Brain microvascular endothelial cell (primary cell): ENCODE results near the gene CHPF.

ENCODE experiments used
- DNase-seq: peaks from one replicate; pipeline ENCODE4 v3.0.0-alpha.2; 2020
- H3K27ac ChIP-seq: fragments of 250-450 bp; sonication (Bioruptor Pico); 2 replicates; pipeline ENCODE4 v1.5.1; 2020; ENCODE audit warnings: mild to moderate bottlenecking, moderate library complexity
- H3K27me3 ChIP-seq: fragments of 250-450 bp; sonication (Bioruptor Pico); replicated peaks from 2 replicates; pipeline ENCODE4 v1.5.1; 2020; ENCODE audit warnings: mild to moderate bottlenecking
- H3K36me3 ChIP-seq: fragments of 250-450 bp; sonication (Bioruptor Pico); replicated peaks from 2 replicates; pipeline ENCODE4 v1.5.1; 2020; ENCODE audit warnings: mild to moderate bottlenecking
- H3K4me3 ChIP-seq: 2 replicates; pipeline ENCODE4 v1.5.1; 2011; ENCODE audit warnings: low read depth, mild to moderate bottlenecking, control low read depth, low read length, moderate library complexity
- CTCF ChIP-seq: IDR thresholded peaks from 2 replicates; pipeline ENCODE4 v1.5.1; 2011; ENCODE audit warnings: low read depth, mild to moderate bottlenecking, moderate library complexity, low read length, control low read depth, inconsistent platforms; ENCODE audit errors: missing control alignments
- in situ Hi-C: cut with HindIII; loops from 2 replicates; pipeline ENCODE4 v1.10.0; 2017; ENCODE audit warnings: low sequenced_read_pairs, low pct_ligation_motif_present

Gene CHPF

GRCh38 chr2:219578811-219579613 is 35.4 kb upstream of the CHPF start:
- TF ChIP-seq CTCF, result no peak
- Histone ChIP-seq H3K4me3 (no peak overlapping the region), H3K36me3 (no peaks in the 10 kb centered on the region), H3K27me3 (no peaks in the 10 kb centered on the region), H3K27ac (no peak overlapping the region)
- DNase-seq, result no peak
- in situ Hi-C loops, result no loop called here

GRCh38 chr2:219576505-219577388 is 33.1 kb upstream of the CHPF start:
- TF ChIP-seq CTCF, result no peak

DNA sequence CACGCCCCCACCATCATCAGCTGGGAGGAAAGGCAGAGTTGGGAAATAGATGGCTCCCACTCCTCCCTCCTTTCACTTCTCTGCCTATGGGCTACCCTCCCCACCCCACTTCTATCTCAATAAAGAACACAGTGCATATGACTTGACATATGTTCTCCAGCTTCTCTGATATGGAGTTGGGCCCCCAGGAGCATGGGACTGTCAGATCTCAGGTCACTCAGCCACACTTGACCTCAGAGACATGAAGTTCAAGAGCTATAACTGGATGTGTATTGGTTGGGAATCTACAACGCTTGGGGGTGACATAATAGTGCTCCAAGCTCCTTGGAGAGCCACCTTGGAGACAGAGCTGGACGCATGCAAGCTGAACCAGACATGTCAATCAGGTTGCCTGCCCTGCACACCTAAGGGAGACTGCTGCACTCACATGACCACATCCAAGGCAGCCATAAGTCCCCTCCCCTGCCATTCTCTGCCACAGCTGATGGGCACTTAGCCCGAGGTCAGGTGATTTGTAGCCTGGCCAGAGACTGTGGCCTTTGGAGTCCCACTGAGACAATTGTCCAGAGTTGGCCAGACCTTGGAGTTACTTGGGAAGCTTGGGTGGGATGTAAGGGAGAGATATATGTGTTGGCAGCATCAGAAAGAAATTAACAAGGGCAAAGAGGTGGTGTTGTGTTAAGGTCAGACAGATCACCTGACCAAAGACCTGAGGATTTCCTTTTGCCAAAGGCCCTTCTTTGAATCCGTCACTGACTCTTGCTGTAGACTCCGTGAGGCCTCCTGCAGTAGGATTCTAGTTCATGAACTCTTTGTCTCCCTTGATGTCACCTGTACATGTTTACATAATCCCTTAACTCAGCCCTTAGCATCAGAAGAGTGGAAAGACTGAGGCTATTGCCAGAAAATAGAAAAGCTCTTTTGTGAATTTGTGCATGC is 32.2 kb upstream of the CHPF start:
- DNase-seq, result no peak
- Histone ChIP-seq H3K36me3 (no peaks in the 10 kb centered on the region), H3K4me3 (no peak overlapping the region), H3K27me3 (no peaks in the 10 kb centered on the region), H3K27ac (no peak overlapping the region)
- no peak for TF ChIP-seq CTCF
- in situ Hi-C loops, result no loop called here

More at GRCh38 chr2:219576505-219577388, 33.1 kb upstream of the CHPF start:
- Histone ChIP-seq H3K36me3 (no peaks in the 10 kb centered on the region), H3K27ac (no peak overlapping the region), H3K27me3 (no peaks in the 10 kb centered on the region), H3K4me3 (no peak overlapping the region)
- DNase-seq, result no peak
- in situ Hi-C loops, result no loop called here

DNA sequence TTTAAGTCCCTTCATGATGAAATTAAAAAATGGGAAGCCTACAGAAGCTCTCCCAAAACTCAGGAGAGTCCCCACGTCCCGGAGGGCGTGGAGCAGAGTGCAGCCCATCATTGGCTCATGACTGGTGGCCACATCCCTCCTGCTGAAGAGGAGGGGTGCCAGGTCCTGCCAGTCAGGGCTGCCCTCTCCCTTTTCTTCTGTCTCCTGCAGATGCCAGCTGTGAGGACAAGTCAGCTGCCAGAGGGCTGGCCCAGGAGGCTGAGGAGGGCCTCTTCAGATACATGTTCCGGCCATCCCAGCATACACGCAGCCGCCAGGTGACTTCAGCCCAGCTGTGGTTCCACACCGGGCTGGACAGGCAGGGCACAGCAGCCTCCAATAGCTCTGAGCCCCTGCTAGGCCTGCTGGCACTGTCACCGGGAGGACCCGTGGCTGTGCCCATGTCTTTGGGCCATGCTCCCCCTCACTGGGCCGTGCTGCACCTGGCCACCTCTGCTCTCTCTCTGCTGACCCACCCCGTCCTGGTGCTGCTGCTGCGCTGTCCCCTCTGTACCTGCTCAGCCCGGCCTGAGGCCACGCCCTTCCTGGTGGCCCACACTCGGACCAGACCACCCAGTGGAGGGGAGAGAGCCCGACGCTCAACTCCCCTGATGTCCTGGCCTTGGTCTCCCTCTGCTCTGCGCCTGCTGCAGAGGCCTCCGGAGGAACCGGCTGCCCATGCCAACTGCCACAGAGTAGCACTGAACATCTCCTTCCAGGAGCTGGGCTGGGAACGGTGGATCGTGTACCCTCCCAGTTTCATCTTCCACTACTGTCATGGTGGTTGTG is 31.1 kb upstream of the CHPF start:
- Histone ChIP-seq H3K36me3 (no peaks in the 10 kb centered on the region), H3K27ac (no peak overlapping the region), H3K27me3 (no peaks in the 10 kb centered on the region), H3K4me3 (no peak overlapping the region)
- in situ Hi-C loops, result no loop called here
- TF ChIP-seq CTCF, result no peak
- no peak for DNase-seq

DNA sequence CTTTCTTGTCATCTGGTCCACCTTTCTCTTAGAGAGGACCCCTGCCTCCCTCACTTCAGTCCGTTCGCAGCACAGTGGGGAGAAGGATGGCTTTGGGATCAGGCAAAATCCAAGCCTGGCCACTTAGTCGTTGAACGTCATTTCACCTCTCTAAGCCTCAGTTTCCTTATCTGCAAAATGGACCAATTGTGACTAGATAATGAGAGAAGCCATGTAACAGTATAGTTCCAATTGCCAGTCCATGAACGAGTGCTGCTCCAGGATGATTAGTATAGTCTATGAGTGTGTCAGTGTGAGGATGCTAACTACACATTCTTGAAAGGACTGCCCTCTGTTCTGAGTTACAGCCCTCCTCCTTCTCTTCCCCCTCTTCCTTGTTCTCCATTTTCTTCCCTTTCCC is 29.6 kb upstream of the CHPF start:
- in situ Hi-C loops, result no loop called here
- Histone ChIP-seq H3K27ac (no peak overlapping the region), H3K4me3 (no peak overlapping the region), H3K36me3 (no peaks in the 10 kb centered on the region), H3K27me3 (no peaks in the 10 kb centered on the region)
- no peak for TF ChIP-seq CTCF
- DNase-seq, result no peak
